Heart left ventricle (tissue), 13 donors: ENCODE results near the gene FOXF2.

Experiments used
- CTCF ChIP-seq, 12 donors: fragments of 200-600 bp; sonication (generic) in 4 of 12; IDR thresholded peaks; one replicate each; pipeline versions ENCODE4 v1.5.0 to v1.8.0; 2018 to 2022; ENCODE audit warnings: antibody characterized with exemption in 12 of 12, mild to moderate bottlenecking in 5 of 12
- POLR2A ChIP-seq, 2 donors: fragments of 450-650 bp; IDR thresholded peaks; one replicate each; pipeline ENCODE4 v1.6.1; 2017; ENCODE audit warnings: antibody characterized with exemption in 2 of 2, mild to moderate bottlenecking in 2 of 2, moderate library complexity in 2 of 2
- donor health status: ischemic (EF 13 %, LVEDD 7.1; RV severe dilation, severe dysfunction).
- donor health status: DM: no; HTN: yes; CAD: no.
- donor health status: DM: no; HTN: no; CAD: no.
- donor health status: ischemic (EF 25% LVEDD 6.9; RV normal size, moderate dysfunction).
- donor health status: ischemic (EF 25% LVEDD 5.7; RV mildly dilated, moderate dysfunction).
- donor health status: ischemic (EF 35%, LVEDD 5.7; RV mildly dilated, moderate dysfunction).
- donor health status: nonischemic (EF 11% LVEDD 7.7; RV severe dilation, severe dysfunction).
- donor health status: DM: yes; HTN: yes; CAD: no.
- donor health status: PGD.
- donor health status: ischemic (EF 29% LVEDD 5.4; RV normal size, mild dysfunction).
- donor health status: nonischemic (EF 23%, LVEDD 6.1; RV moderate dilation, normal function).

GRCh38 chr6:1416191-1416760, 26.9 kb downstream of the FOXF2 start:
- TF ChIP-seq CTCF (IDR thresholded peaks at IDR 0.05) (no peak), POLR2A (IDR thresholded peaks at IDR 0.05) (no peak)
